HAP-1 (cell line): ENCODE data around the gene CTNNA1.
"Not testable (repeated sequence)": the region's sequence is repeated elsewhere in the genome, so short reads cannot be mapped to it uniquely, and the experiment has no call there.

ENCODE experiments used
- DNase-seq, 2 experiments: peaks; one replicate each; pipeline ENCODE4 v3.0.0-alpha.2; 2016 to 2020; ENCODE audit warnings: low spot score in 2 of 2
- H3K27me3 ChIP-seq: fragments of 250-450 bp; sonication (Bioruptor Pico); 2 replicates; pipeline ENCODE4 v1.5.1; 2020; ENCODE audit warnings: low read depth, mild to moderate bottlenecking, moderate library complexity
- H3K36me3 ChIP-seq: fragments of 250-450 bp; sonication (Bioruptor Pico); replicated peaks from 2 replicates; pipeline ENCODE4 v1.5.1; 2020; ENCODE audit warnings: mild to moderate bottlenecking
- H3K4me1 ChIP-seq: fragments of 250-450 bp; sonication (Bioruptor Pico); 2 replicates; pipeline ENCODE4 v1.5.1; 2020; ENCODE audit warnings: mild to moderate bottlenecking
- H3K4me3 ChIP-seq: fragments of 250-450 bp; sonication (Bioruptor Pico); 2 replicates; pipeline ENCODE4 v1.5.1; 2020; ENCODE audit warnings: mild to moderate bottlenecking, moderate library complexity
- H3K9me3 ChIP-seq: fragments of 250-450 bp; sonication (Bioruptor Pico); 2 replicates; pipeline ENCODE4 v1.5.1; 2020; ENCODE audit warnings: mild to moderate bottlenecking, moderate library complexity
- in situ Hi-C: fragments of 300-500 bp; cut with MboI; formaldehyde crosslinking; loops from 3 replicates; pipeline ENCODE4 v1.14.3; 2020; ENCODE audit warnings: low sequenced_read_pairs, inconsistent platforms, mixed read lengths

CTNNA1 gene, protein sequence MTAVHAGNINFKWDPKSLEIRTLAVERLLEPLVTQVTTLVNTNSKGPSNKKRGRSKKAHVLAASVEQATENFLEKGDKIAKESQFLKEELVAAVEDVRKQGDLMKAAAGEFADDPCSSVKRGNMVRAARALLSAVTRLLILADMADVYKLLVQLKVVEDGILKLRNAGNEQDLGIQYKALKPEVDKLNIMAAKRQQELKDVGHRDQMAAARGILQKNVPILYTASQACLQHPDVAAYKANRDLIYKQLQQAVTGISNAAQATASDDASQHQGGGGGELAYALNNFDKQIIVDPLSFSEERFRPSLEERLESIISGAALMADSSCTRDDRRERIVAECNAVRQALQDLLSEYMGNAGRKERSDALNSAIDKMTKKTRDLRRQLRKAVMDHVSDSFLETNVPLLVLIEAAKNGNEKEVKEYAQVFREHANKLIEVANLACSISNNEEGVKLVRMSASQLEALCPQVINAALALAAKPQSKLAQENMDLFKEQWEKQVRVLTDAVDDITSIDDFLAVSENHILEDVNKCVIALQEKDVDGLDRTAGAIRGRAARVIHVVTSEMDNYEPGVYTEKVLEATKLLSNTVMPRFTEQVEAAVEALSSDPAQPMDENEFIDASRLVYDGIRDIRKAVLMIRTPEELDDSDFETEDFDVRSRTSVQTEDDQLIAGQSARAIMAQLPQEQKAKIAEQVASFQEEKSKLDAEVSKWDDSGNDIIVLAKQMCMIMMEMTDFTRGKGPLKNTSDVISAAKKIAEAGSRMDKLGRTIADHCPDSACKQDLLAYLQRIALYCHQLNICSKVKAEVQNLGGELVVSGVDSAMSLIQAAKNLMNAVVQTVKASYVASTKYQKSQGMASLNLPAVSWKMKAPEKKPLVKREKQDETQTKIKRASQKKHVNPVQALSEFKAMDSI

DNA sequence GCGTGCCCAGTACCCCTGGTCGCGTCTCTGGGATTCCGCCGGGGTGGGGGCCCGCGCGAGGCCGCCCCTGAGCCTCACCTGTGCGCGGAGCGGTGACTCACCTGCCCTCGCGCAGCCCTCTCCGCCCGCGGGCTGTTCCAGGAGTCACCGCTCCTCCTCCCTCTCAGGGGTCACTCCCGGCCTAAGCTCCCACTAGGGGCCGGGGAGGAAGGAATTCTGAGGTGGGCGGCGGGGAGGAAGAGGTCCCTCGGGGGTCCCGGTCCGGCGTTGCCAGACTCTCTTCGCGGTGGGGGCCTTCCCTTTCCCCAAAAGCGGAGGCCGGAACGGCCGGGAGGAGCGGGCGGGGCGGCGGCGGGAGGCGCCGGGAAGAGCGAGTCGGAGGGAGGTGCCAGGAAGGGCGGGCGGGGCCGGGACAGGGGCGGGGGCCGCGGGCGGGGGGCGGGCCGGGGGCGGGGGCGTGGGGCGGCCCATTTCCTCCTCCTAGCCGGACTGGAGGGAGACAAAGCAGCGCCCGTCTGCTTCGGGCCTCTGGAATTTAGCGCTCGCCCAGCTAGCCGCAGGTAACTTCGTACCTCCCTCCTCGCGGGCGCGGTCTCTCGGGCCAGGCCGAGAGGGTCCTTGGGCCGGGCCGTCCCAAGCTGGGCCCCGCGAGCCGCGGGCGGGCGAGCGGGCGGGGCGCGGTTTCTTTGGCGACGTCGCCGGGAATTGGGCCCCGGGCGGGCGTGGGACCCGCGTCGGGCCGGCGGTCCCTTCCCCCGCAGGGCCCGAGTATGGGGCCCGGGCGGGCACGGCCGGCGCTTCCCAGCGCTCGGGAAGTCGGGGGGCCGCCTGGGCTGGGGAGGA is at the start of gene CTNNA1:
TSS of gene CTNNA1 (plus strand) at position 475 of the 843 bp plus-strand sequence. CDS start 28,500 bp downstream, outside the sequence.
- peaks cover 21% of the 10 kb centered on the region for H3K36me3 ChIP-seq
- H3K4me1 ChIP-seq: peaks cover 6% of the 10 kb centered on the region
- DNase-seq: peak; percentile 67 to 87
- no peaks in the 10 kb centered on the region for H3K27me3 ChIP-seq
- H3K9me3 ChIP-seq: no peaks in the 10 kb centered on the region
- in situ Hi-C loops: no loop called here
- peak within 1 kb of the TSS; percentile 85 for H3K4me3 ChIP-seq

DNA sequence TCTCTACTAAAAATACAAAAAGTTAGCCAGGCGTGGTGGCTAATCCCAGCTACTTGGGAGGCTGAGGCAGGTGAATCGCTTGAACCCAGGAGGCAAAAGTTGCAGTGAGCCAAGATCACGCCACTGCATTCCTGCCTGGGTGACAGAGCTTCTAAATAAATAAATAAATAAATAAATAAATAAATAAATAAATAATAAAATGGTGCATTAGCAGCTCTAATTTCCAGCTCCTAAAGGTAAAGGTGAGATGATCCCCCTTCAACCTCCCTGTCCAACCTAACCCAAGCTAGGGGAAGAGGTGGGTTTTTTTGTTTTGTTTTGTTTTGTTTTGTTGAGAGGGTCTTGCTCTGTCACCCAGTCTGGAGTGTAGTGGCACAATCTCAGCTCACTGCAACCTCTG is 49.4 kb upstream of the CTNNA1 start:
- DNase-seq, in situ Hi-C loops, H3K36me3 ChIP-seq: not testable (repeated sequence)

DNA sequence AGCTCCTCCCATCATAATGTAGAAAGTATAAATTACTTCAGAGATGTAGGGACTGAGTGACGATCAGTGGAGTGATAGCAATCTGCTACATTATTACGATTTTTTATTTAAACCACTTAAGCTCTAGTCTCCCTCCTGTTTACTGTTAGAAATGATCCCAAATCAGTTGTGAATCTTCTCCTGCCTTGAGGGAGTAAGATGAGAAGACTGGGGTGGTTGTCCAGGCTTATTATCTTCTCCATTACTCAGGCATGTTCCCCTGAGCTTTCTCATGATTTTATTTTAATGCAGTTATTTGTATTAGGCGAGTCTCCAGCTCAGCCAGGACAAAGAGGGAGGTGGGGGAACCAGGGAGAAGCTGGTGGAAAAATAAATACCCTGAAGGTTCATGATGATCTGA is 48.2 kb upstream of the CTNNA1 start:
- H3K9me3 ChIP-seq: no peaks in the 10 kb centered on the region
- peaks cover 8% of the 10 kb centered on the region for H3K4me1 ChIP-seq
- in situ Hi-C loops: no loop called here
- DNase-seq: no peak
- no peaks in the 10 kb centered on the region for H3K36me3 ChIP-seq
- no peak overlapping the region for H3K4me3 ChIP-seq
- no peaks in the 10 kb centered on the region for H3K27me3 ChIP-seq

More for the DNA sequence above, 49.4 kb upstream of the CTNNA1 start:
- not testable (repeated sequence) for H3K9me3 ChIP-seq, H3K4me3 ChIP-seq, H3K4me1 ChIP-seq, H3K27me3 ChIP-seq

DNA sequence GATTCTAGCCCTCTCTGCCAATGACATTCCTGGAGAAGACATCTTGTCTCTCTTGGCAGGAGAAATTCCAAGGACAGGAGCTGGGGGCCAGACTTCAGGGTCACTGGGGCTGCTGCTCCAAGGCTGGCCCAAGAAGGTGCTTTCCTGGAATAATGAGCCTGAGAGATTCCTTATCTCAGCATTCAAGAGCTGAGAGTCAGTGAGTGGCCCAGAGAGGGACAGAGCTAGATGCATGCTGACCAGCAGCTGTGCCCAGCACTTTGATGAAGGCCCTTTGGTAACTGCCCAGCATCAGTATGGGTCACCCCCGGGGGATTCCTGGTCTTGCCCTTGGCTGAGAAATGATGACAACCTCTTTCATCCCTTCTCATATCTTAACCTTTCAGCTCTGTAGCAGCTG is 47.7 kb upstream of the CTNNA1 start:
- no peaks in the 10 kb centered on the region for H3K27me3 ChIP-seq
- H3K4me3 ChIP-seq: no peak overlapping the region
- peaks cover 8% of the 10 kb centered on the region for H3K4me1 ChIP-seq
- no peaks in the 10 kb centered on the region for H3K36me3 ChIP-seq
- no peaks in the 10 kb centered on the region for H3K9me3 ChIP-seq
- in situ Hi-C loops: no loop called here
- DNase-seq: no peak

DNA sequence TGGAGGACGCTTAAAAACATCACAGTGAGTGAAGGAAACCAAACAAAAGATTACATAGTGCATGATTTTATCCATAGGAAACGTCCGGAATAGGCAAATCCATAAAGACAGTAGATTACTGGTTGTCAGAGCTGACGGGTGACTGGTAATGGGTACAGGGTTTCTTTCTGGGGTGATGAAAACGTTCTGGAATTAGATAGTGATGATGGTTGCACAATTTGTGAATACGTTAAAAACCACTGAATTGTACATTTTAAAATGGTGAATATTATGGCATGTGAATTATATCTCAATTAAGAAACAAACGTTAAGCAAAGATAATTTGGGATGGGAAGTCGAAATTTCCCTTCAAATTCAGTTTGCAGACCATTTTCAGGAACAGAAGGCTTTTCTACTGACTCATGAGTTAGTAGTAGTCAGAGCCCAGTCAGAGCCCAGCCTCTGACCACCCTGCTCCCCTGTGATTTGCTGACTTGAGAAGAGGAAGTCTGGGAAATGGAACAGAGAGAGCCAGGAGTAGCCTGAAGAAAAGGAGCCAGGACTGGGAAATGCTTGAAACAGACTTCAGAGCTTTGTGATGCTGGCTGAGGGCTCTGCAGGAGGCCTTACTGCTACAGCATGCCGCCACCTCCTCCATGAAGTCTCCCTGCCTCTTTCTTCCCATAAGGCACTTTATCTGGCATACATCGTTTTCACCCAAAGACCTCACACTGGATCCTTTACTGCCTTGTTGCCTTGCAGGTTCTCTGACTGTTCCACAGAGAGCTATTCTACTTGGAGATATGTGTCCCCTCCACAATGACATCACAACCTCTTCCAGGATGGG is 46.4 kb upstream of the CTNNA1 start:
- H3K4me1 ChIP-seq: peaks cover 8% of the 10 kb centered on the region
- H3K36me3 ChIP-seq: no peaks in the 10 kb centered on the region
- no peaks in the 10 kb centered on the region for H3K27me3 ChIP-seq
- in situ Hi-C loops: no loop called here
- DNase-seq: no peak
- H3K9me3 ChIP-seq: no peaks in the 10 kb centered on the region
- no peak overlapping the region for H3K4me3 ChIP-seq

DNA sequence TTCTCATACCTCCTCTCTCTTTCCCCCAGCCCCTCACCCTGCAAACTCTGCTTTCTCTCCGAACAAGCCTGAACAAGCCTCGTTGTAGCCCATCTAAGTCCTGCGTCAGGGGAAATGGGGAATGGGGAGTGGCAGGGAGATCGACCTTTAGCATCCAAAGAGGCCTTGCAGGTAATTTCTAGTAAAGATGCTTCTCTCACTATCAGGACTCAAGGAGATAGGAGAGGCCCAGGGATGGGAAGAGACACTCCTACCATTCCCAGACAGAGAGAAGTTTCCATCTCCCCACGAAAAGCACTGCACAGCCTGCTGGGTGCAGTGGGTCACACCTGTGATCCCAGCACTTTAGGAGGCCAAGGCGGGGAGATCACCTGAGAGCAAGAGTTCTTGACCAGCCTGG is 44.4 kb upstream of the CTNNA1 start:
- Histone ChIP-seq H3K27me3 (no peaks in the 10 kb centered on the region), H3K4me3 (no peak overlapping the region), H3K4me1 (peaks cover 8% of the 10 kb centered on the region), H3K9me3 (no peaks in the 10 kb centered on the region), H3K36me3 (no peaks in the 10 kb centered on the region)
- in situ Hi-C loops: no loop called here
- DNase-seq: no peak

DNA sequence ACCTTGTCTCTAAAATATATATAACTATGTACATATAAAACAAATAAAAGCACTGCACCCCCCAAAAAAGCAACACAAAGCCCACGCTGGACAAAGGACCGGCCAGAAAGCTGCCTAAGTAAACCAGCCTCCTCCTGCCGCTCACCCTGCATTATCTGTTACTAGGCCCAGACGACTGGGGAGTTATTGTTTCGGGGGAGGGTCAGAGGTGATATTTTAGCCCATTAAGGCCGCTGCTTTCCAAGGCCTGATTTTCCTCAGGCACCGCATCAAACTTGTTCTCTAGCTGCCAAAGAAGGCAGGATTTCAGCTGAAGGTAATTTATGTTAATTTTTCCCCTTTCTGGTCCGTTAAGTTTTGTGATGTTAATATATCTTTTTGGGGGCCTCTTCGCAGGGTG is 44.0 kb upstream of the CTNNA1 start:
- no peak for DNase-seq
- Histone ChIP-seq H3K4me1 (peaks cover 8% of the 10 kb centered on the region), H3K27me3 (no peaks in the 10 kb centered on the region), H3K36me3 (no peaks in the 10 kb centered on the region), H3K4me3 (no peak overlapping the region), H3K9me3 (no peaks in the 10 kb centered on the region)
- in situ Hi-C loops: no loop called here

DNA sequence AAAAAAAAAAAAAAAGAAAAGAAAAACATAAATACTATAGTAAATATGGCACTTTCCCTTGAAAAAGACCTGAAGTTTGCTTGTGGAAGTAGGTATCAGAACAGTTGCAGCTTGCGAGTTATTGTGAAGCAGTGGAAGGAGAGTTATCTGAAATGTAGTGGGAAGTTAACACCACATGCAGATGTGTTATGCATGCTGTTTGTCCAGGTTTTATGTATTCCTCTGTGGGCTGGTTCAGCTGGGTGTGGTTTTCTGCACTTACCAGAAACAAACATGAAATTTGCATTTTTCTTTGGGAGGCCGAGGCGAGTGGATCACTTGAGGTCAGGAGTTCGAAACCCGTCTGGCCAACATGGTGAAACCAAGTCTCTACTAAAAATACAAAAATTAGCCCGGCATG is 42.1 kb upstream of the CTNNA1 start:
- no peak for DNase-seq
- in situ Hi-C loops: no loop called here
- Histone ChIP-seq H3K9me3 (no peaks in the 10 kb centered on the region), H3K27me3 (no peaks in the 10 kb centered on the region), H3K4me3 (no peak overlapping the region), H3K4me1 (no peaks in the 10 kb centered on the region), H3K36me3 (no peaks in the 10 kb centered on the region)

DNA sequence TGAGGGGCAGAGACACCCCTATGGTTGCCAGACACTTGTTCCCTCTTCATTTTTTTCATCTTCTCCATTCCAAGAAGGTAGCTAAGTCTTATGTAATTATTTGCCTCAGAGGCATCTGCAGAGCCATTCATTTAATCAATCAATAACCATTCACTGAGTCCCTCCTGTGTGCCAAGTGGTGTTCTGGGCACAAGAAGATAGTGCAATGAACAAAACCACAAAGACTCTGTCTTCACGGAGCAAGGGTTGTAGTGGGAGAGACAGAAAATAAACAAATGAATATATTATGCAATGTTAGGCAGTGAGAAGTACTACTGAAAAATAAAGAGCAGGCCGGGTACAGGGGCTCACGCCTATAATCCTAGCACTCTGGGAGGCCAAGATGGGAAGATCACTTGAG is 41.4 kb upstream of the CTNNA1 start:
- H3K4me3 ChIP-seq: no peak overlapping the region
- in situ Hi-C loops: no loop called here

DNA sequence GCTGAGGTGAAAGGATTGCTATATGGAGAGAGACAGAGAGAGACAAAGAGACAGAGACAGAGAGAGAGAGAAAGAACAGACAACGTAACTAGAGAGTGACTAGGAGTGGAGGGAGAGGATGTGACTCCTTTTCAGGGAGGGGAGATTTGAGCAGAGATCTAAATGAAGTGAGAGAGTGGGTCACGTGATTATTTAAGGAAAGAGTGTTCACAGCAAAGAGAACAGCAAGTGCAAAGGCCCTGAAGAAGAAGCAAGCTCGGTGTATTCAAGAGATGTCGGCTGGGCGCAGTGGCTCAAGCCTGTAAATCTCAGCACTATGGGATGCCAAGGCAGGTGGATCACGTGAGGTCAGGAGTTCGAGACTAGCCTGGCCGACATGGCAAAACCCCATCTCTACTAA is 40.9 kb upstream of the CTNNA1 start:
- in situ Hi-C loops: no loop called here
- no peak for DNase-seq
- no peaks in the 10 kb centered on the region for H3K36me3 ChIP-seq
- H3K27me3 ChIP-seq: no peaks in the 10 kb centered on the region
- H3K4me1 ChIP-seq: 0 out of 2 replicates have a peak, but pooled peaks cover 2% of the 10 kb centered on the region
- H3K9me3 ChIP-seq: no peaks in the 10 kb centered on the region
- H3K4me3 ChIP-seq: no peak overlapping the region

More for the DNA sequence above, 41.4 kb upstream of the CTNNA1 start:
- H3K9me3 ChIP-seq: no peaks in the 10 kb centered on the region
- no peaks in the 10 kb centered on the region for H3K36me3 ChIP-seq
- no peaks in the 10 kb centered on the region for H3K27me3 ChIP-seq
- H3K4me1 ChIP-seq: 0 out of 2 replicates have a peak, but pooled peaks cover 2% of the 10 kb centered on the region
- DNase-seq: no peak

DNA sequence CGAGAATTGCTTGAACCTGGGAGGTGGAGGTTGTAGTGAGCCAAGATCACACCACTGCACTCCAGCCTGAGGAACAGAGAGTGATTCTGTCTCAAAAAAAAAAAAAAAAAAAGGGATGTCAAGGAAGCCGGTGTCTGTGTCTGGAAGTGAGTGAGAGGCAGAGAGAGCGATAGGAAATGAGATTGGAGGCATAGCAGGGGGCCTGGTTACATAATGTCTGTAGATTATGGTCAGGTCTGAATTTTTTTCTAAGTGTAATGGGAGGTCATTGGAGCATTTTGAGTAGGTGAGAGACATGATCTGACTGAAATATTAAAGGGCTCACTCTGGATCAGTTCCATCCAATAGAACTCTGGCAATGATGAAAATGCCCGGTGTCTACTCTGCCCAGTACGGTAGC is 40.4 kb upstream of the CTNNA1 start:
- Histone ChIP-seq H3K9me3 (no peaks in the 10 kb centered on the region), H3K36me3 (no peaks in the 10 kb centered on the region), H3K27me3 (no peaks in the 10 kb centered on the region), H3K4me3 (no peak overlapping the region), H3K4me1 (0 out of 2 replicates have a peak, but pooled peaks cover 2% of the 10 kb centered on the region)
- in situ Hi-C loops: no loop called here
- DNase-seq: no peak

DNA sequence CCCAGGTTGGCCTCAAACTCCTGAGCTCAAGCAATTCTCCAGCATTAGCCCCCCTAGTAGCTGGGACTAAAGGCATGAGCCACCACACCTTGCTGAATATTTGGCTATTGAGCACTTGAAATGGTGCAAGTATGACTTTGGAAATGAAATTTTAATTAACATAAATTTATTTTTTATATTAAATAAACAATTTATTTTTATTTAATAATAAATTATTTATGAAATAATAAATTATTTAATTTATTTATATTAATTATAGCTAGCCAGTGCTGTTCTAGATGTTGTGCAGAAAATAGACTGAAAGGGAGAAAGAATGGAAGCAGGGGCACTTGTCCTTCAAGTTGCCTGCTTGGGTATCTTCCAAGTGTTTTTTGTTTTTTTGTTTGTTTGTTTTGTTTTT is 40.0 kb upstream of the CTNNA1 start:
- no peaks in the 10 kb centered on the region for H3K27me3 ChIP-seq
- H3K9me3 ChIP-seq: no peaks in the 10 kb centered on the region
- in situ Hi-C loops: no loop called here
- H3K4me1 ChIP-seq: 0 out of 2 replicates have a peak, but pooled peaks cover 2% of the 10 kb centered on the region
- DNase-seq: no peak
- H3K36me3 ChIP-seq: no peaks in the 10 kb centered on the region
- no peak overlapping the region for H3K4me3 ChIP-seq

DNA sequence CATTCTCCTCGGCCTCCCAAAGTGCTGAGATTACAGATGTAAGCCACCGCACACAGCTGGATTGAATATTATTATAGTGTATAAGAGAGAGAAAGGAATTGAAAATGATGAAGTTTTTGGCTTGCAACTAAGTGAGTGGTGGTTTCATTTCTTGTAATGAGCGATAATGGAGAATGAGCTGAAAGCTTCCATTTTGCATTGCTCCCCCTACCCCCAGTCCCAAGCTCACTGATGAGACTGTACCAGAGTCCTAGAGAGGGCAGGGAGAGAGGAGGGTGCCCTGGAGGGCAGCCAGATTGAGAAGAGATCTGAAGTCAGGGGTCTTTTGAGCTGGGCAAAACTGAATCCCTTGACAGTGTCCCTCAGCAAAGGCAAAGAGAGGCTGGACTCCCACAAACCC is 38.5 kb upstream of the CTNNA1 start:
- H3K4me1 ChIP-seq: 0 out of 2 replicates have a peak, but pooled peaks cover 2% of the 10 kb centered on the region
- in situ Hi-C loops: no loop called here
- no peak overlapping the region for H3K4me3 ChIP-seq
- H3K27me3 ChIP-seq: no peaks in the 10 kb centered on the region
- no peak for DNase-seq
- no peaks in the 10 kb centered on the region for H3K9me3 ChIP-seq
- H3K36me3 ChIP-seq: no peaks in the 10 kb centered on the region
